Type B pancreatic cell (in vitro differentiated cells): ENCODE data around the gene ARNT2. TPM values are rescaled to one million over a fixed set of nuclear protein-coding genes. Genes with fewer than 3 reads are reported as not detected.

ENCODE experiments used
- DNase-seq: peaks from one replicate; pipeline ENCODE4 v3.0.0; 2021; ENCODE audit warnings: mixed read lengths; ENCODE audit not compliant: unreplicated experiment; ENCODE audit errors: extremely low spot score
- H3K27ac Mint-ChIP-seq: 2 replicates; pipeline ENCODE4 v1.8.0; 2021; ENCODE audit warnings: mild to moderate bottlenecking, mixed read lengths
- H3K27me3 Mint-ChIP-seq: 2 replicates; pipeline ENCODE4 v1.8.0; 2021; ENCODE audit warnings: mixed read lengths
- H3K36me3 Mint-ChIP-seq: 2 replicates; pipeline ENCODE4 v1.8.0; 2021; ENCODE audit warnings: mixed read lengths
- H3K4me1 Mint-ChIP-seq: one replicate; pipeline ENCODE4 v1.8.0; 2021; ENCODE audit warnings: mixed read lengths; ENCODE audit not compliant: unreplicated experiment
- H3K4me3 Mint-ChIP-seq: 2 replicates; pipeline ENCODE4 v1.8.0; 2021; ENCODE audit warnings: mild to moderate bottlenecking, mixed read lengths
- H3K9me3 Mint-ChIP-seq: 2 replicates; pipeline ENCODE4 v1.8.0; 2021; ENCODE audit warnings: mixed read lengths
- total RNA-seq: library from RNA; stranded (reverse); gene quantifications from 2 replicates; pipeline ENCODE4 v1.2.1, GENCODE V29; 2021; ENCODE audit warnings: low replicate concordance
- TF ChIP-seq, protein P1 (sequence below): fragments of 200-600 bp; sonication (generic); conservative IDR thresholded peaks from 2 replicates; pipeline ENCODE4 v1.5.0; 2021; ENCODE audit warnings: antibody characterized with exemption, mild to moderate bottlenecking

ARNT2 gene
- total RNA-seq, 1 donor from 2014 or later, result 22.4 TPM

DNA sequence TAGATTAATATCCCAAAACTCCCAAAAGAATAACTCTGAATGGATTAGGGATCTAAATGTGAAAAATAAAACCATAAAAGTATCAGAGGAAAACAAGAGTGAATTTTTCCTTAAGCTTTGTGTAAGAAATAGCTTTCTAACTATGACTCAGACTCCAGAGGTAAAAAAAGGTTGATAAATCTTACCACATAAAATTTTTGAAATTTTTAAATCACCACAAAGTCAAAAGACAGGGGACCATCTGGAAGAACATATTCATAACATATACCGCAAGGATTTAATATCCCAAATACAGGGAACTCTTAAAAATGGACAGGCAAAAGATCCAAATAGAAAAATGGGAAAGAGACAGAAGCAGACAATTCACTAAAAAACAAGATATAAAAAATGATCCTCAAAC, 145.0 kb downstream of the ARNT2 start:
- TF ChIP-seq, protein P1, sequence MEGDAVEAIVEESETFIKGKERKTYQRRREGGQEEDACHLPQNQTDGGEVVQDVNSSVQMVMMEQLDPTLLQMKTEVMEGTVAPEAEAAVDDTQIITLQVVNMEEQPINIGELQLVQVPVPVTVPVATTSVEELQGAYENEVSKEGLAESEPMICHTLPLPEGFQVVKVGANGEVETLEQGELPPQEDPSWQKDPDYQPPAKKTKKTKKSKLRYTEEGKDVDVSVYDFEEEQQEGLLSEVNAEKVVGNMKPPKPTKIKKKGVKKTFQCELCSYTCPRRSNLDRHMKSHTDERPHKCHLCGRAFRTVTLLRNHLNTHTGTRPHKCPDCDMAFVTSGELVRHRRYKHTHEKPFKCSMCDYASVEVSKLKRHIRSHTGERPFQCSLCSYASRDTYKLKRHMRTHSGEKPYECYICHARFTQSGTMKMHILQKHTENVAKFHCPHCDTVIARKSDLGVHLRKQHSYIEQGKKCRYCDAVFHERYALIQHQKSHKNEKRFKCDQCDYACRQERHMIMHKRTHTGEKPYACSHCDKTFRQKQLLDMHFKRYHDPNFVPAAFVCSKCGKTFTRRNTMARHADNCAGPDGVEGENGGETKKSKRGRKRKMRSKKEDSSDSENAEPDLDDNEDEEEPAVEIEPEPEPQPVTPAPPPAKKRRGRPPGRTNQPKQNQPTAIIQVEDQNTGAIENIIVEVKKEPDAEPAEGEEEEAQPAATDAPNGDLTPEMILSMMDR, result no peak
- Mint-ChIP-seq H3K9me3 (no peaks in the 10 kb centered on the region), H3K27ac (no peak overlapping the region), H3K27me3 (no peaks in the 10 kb centered on the region), H3K4me3 (no peak overlapping the region), H3K4me1 (peaks cover 12% of the 10 kb centered on the region), H3K36me3 (peaks cover 5% of the 10 kb centered on the region)
- DNase-seq, result no peak

DNA sequence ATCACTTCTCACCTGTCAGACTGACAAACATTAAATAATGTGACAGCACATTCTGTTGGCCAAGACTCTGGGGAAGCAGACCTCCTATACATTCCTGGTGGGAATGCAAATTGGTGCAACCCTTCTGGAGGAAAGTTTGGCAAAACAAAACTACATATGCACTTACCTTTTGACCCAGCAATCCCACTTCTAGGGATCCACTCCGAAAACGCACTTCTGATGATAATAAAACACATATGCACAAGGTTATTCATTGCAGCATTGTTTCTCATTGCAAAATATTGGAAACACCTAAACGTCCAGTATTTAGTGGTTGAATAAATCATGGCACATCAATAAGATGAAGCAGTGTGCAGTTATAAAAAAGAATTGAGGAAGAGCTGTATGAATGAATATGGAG, 145.5 kb downstream of the ARNT2 start:
- TF ChIP-seq, protein P1, result no peak
- Mint-ChIP-seq H3K4me3 (no peak overlapping the region), H3K27me3 (no peaks in the 10 kb centered on the region), H3K27ac (no peak overlapping the region), H3K36me3 (peaks cover 7% of the 10 kb centered on the region), H3K9me3 (no peaks in the 10 kb centered on the region), H3K4me1 (peaks cover 12% of the 10 kb centered on the region)
- no peak for DNase-seq

DNA sequence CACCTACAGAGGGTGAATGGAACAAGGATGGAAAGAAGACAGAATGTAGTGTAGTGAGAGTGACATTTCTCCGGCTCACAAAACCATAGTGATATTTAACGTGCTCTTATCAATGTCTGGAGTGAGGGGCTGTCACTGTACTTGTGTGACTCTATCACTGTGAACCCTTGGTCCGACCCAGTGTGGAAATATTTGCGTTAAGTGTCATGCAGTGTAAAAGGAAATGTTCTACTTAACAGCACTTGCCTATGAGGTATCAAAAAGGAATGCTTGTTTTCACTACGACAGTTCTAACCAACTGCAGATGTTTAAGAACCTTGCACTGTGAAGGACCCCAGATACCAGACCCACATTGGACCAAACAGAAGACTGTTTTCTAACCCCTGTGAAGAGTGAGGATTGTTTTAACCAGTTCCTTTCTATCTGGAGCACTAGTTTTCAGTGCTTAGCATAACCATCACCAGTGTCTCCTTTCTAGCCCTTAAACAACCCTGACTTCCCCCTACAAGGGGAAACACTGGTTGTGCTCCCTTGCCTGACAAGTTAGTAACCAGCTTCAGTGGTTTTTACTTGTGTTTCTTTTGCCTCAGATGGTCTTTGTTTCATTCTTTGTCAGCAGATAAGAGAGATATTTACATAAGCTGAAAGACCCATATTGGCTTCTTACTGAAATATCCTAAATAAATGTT, 146.2 kb downstream of the ARNT2 start:
- no peak overlapping the region for H3K27ac Mint-ChIP-seq
- H3K27me3 Mint-ChIP-seq, result no peaks in the 10 kb centered on the region
- no peak for DNase-seq
- H3K4me1 Mint-ChIP-seq, result peaks cover 12% of the 10 kb centered on the region
- H3K36me3 Mint-ChIP-seq, result peaks cover 14% of the 10 kb centered on the region
- H3K9me3 Mint-ChIP-seq, result no peaks in the 10 kb centered on the region
- H3K4me3 Mint-ChIP-seq, result no peak overlapping the region
- TF ChIP-seq, protein P1, result no peak

DNA sequence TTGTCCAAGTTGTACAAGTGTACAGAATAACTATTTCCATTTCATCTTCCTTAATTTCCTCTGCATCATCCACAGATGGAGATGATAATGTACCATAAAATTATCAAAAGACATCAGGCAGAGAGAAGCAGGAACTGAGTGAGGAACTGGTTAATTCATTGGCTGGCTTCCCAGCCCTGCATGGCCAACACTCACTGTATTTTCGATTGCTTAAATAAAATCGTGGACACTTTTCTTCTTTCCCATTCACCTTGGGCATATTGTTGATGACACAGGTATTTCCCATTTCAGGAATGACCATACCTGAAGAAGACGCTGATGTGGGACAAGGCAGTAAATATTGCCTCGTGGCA, 146.7 kb downstream of the ARNT2 start:
- DNase-seq, result no peak
- H3K36me3 Mint-ChIP-seq, result peaks cover 15% of the 10 kb centered on the region
- peaks cover 12% of the 10 kb centered on the region for H3K4me1 Mint-ChIP-seq
- no peak overlapping the region for H3K27ac Mint-ChIP-seq
- TF ChIP-seq, protein P1, result no peak
- no peak overlapping the region for H3K4me3 Mint-ChIP-seq
- H3K27me3 Mint-ChIP-seq, result no peaks in the 10 kb centered on the region
- H3K9me3 Mint-ChIP-seq, result no peaks in the 10 kb centered on the region

DNA sequence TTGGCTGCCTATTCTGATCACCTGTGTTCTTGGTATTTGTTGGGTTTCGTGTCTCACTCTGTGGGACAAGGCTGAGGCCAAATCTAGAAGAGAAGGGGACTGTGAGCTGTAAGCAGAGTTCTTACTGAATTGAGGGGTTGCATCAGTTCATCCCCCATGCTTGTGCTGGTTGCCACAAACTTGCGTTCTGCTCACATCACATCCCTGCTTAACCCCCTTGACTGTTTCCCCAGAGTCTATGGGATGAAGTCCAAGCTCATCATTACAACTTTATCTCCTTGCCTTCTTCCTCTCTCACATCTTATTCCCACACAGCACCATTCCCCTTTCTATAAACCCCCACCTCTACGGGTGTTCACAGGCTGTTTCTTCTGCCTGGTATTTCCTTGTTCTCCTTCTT, 147.2 kb downstream of the ARNT2 start:
- H3K4me1 Mint-ChIP-seq, result peaks cover 12% of the 10 kb centered on the region
- peaks cover 15% of the 10 kb centered on the region for H3K36me3 Mint-ChIP-seq
- no peaks in the 10 kb centered on the region for H3K27me3 Mint-ChIP-seq

More for the DNA sequence above, 147.2 kb downstream of the ARNT2 start:
- no peak overlapping the region for H3K4me3 Mint-ChIP-seq
- DNase-seq, result no peak
- no peaks in the 10 kb centered on the region for H3K9me3 Mint-ChIP-seq
- TF ChIP-seq, protein P1, result no peak
- H3K27ac Mint-ChIP-seq, result no peak overlapping the region
